H1 (cell line): Measurements from ENCODE around the gene BAIAP2. TPM values are rescaled to one million over a fixed set of nuclear protein-coding genes. Genes with fewer than 3 reads are reported as not detected.

ENCODE experiments used
- CTCF ChIA-PET: fragments of 300-600 bp; sonication (Branson Sonifier 250); formaldehyde crosslinking; loops from one replicate; lab custom pipeline; 2021; ENCODE audit not compliant: partially characterized antibody; lab: Charles Lee
- POLR2A ChIA-PET: fragments of 300-600 bp; sonication (Branson Sonifier 250); formaldehyde crosslinking; loops from one replicate; lab custom pipeline; 2021; ENCODE audit warnings: inconsistent platforms; ENCODE audit not compliant: partially characterized antibody; lab: Charles Lee
- DNase-seq, 2 experiments: peaks; one replicate each; pipeline versions ENCODE4 v3.0.0 to v3.0.0-alpha.2; 2010 to 2022; ENCODE audit warnings: low spot score in 2 of 2, low read depth in 1 of 2, mixed read lengths in 1 of 2
- FAIRE-seq: peaks from 2 replicates; lab custom pipeline; 2011; peaks lifted over from hg19 to GRCh38; lab: Jason Lieb, UNC
- H2AFZ ChIP-seq: 2 replicates; pipeline ENCODE4 v1.8.1; 2012; ENCODE audit warnings: low read length, inconsistent platforms
- H2AK5ac ChIP-seq: 2 replicates; pipeline ENCODE4 v1.6.1; 2013; ENCODE audit warnings: low read depth, low read length
- H2BK120ac ChIP-seq: replicated peaks from 2 replicates; pipeline ENCODE3; 2013; ENCODE audit warnings: low read depth, low read length, inconsistent platforms
- H2BK12ac ChIP-seq: 2 replicates; pipeline ENCODE4 v1.6.1; 2013; ENCODE audit warnings: low read depth, low read length
- H2BK15ac ChIP-seq: 2 replicates; pipeline ENCODE4 v1.6.1; 2013; ENCODE audit warnings: low read length
- H2BK20ac ChIP-seq: 2 replicates; pipeline ENCODE4 v1.6.1; 2013; ENCODE audit warnings: low read length
- H2BK5ac ChIP-seq: 2 replicates; pipeline ENCODE4 v1.6.1; 2013; ENCODE audit warnings: low read depth, low read length
- H3K14ac ChIP-seq: 2 replicates; pipeline ENCODE4 v1.6.1; 2013; ENCODE audit warnings: inconsistent platforms; ENCODE audit not compliant: insufficient read length
- H3K18ac ChIP-seq: 2 replicates; pipeline ENCODE4 v1.6.1; 2013; ENCODE audit warnings: low read length; ENCODE audit errors: extremely low read depth
- H3K23ac ChIP-seq: 2 replicates; pipeline ENCODE4 v1.6.1; 2013; ENCODE audit warnings: inconsistent platforms; ENCODE audit not compliant: insufficient read length
- H3K23me2 ChIP-seq: 2 replicates; pipeline ENCODE4 v1.6.1; 2013; ENCODE audit warnings: low read depth, low read length
- H3K27ac ChIP-seq: 2 replicates; pipeline ENCODE4 v1.6.1; 2011; ENCODE audit warnings: low read depth, low read length, inconsistent platforms
- H3K27me3 ChIP-seq, 4 experiments: replicated peaks in 1 of 4; 1 replicate in 1 of 4; 2 replicates in 3 of 4; pipeline versions ENCODE4 v1.6.1 to v1.8.1; 2011 to 2013; ENCODE audit warnings: low read length in 3 of 4, mild to moderate bottlenecking in 3 of 4, inconsistent platforms in 2 of 4, mixed read lengths in 2 of 4, moderate library complexity in 1 of 4; ENCODE audit not compliant: control insufficient read depth in 3 of 4, insufficient read depth in 3 of 4; ENCODE audit errors: extremely low read depth in 1 of 4
- H3K36me3 ChIP-seq, 4 experiments: 2 replicates each; pipeline versions ENCODE4 v1.6.1 to v1.8.1; 2011 to 2013; ENCODE audit warnings: mild to moderate bottlenecking in 4 of 4, low read length in 3 of 4, moderate library complexity in 2 of 4, control low read depth in 1 of 4, inconsistent platforms in 1 of 4; ENCODE audit not compliant: insufficient read depth in 4 of 4, control insufficient read depth in 2 of 4
- H3K4ac ChIP-seq: replicated peaks from 2 replicates; pipeline ENCODE3; 2013; ENCODE audit warnings: low read length, low read depth, mixed read lengths, inconsistent platforms; ENCODE audit not compliant: insufficient read length
- H3K4me1 ChIP-seq, 4 experiments: replicated peaks in 1 of 4; 1 replicate in 1 of 4; 2 replicates in 3 of 4; pipeline versions ENCODE4 v1.6.1 to v1.8.1; 2011 to 2013; ENCODE audit warnings: low read length in 3 of 4, inconsistent platforms in 2 of 4, mixed read lengths in 1 of 4; ENCODE audit not compliant: insufficient read depth in 4 of 4, control insufficient read depth in 3 of 4
- H3K4me2 ChIP-seq, 2 experiments: 2 replicates each; pipeline versions ENCODE4 v1.6.1 to v1.8.1; 2011 to 2013; ENCODE audit warnings: low read depth in 2 of 2, low read length in 2 of 2, control low read depth in 1 of 2, inconsistent platforms in 1 of 2, mild to moderate bottlenecking in 1 of 2; ENCODE audit not compliant: insufficient read depth in 1 of 2
- H3K4me3 ChIP-seq, 4 experiments: fragments of 200-600, 300-600 bp in 1 of 4; sonication (generic), shearing (Covaris generic), sonication (Bioruptor Twin) in 1 of 4; 2 replicates each; pipeline versions ENCODE4 v1.5.1 to v1.8.1; 2011 to 2016; ENCODE audit warnings: low read length in 4 of 4, low read depth in 3 of 4, control low read depth in 2 of 4, inconsistent platforms in 2 of 4, mild to moderate bottlenecking in 2 of 4, mixed read lengths in 1 of 4, moderate library complexity in 1 of 4; ENCODE audit not compliant: insufficient read depth in 2 of 4; ENCODE audit errors: extremely low read depth in 1 of 4
- H3K56ac ChIP-seq: replicated peaks from 2 replicates; pipeline ENCODE3; 2013; ENCODE audit warnings: low read depth, mild to moderate bottlenecking, mixed read lengths, low read length, inconsistent platforms; ENCODE audit not compliant: insufficient read length
- H3K79me1 ChIP-seq: 2 replicates; pipeline ENCODE4 v1.6.1; 2013; ENCODE audit warnings: low read depth, low read length, control low read depth
- H3K79me2 ChIP-seq, 2 experiments: 2 replicates each; pipeline versions ENCODE4 v1.6.1 to v1.8.1; 2012 to 2013; ENCODE audit warnings: low read length in 2 of 2, mild to moderate bottlenecking in 2 of 2, inconsistent platforms in 1 of 2; ENCODE audit not compliant: insufficient read depth in 2 of 2, control insufficient read depth in 1 of 2
- H3K9ac ChIP-seq, 4 experiments: replicated peaks in 1 of 4; 1 replicate in 1 of 4; 2 replicates in 3 of 4; pipeline versions ENCODE4 v1.6.1 to v1.8.1; 2011 to 2013; ENCODE audit warnings: low read depth in 3 of 4, low read length in 3 of 4, control low read depth in 2 of 4, mild to moderate bottlenecking in 2 of 4, moderate library complexity in 2 of 4, inconsistent platforms in 1 of 4; ENCODE audit errors: extremely low read depth in 1 of 4
- H3K9me3 ChIP-seq, 2 experiments: 2 replicates each; pipeline versions ENCODE4 v1.6.1 to v1.8.1; 2012 to 2013; ENCODE audit warnings: mild to moderate bottlenecking in 2 of 2, moderate library complexity in 2 of 2, control low read depth in 1 of 2, inconsistent platforms in 1 of 2, low read depth in 1 of 2, low read length in 1 of 2, mixed read lengths in 1 of 2; ENCODE audit not compliant: insufficient read depth in 2 of 2
- H4K20me1 ChIP-seq, 2 experiments: replicated peaks in 1 of 2; 2 replicates each; pipeline versions ENCODE3 to v1.8.1; 2011 to 2013; ENCODE audit warnings: inconsistent platforms in 2 of 2, low read length in 2 of 2, mild to moderate bottlenecking in 1 of 2; ENCODE audit not compliant: insufficient read depth in 2 of 2, control insufficient read depth in 1 of 2
- H4K5ac ChIP-seq: 2 replicates; pipeline ENCODE4 v1.6.1; 2013; ENCODE audit warnings: low read length, low read depth, mixed read lengths, inconsistent platforms; ENCODE audit not compliant: insufficient read length
- H4K8ac ChIP-seq: 2 replicates; pipeline ENCODE4 v1.8.0; 2013; ENCODE audit warnings: mild to moderate bottlenecking, moderate library complexity, low read length, inconsistent platforms; ENCODE audit not compliant: insufficient read depth; ENCODE audit errors: extremely low read depth
- H4K91ac ChIP-seq: replicated peaks from 2 replicates; pipeline ENCODE3; 2013; ENCODE audit warnings: low read length, mixed read lengths, inconsistent platforms; ENCODE audit not compliant: insufficient read length
- CBX8 ChIP-seq: fragments of 300-800, 300-1000 bp; sonication (generic); IDR thresholded peaks from 2 replicates; pipeline ENCODE4 v1.7.1; 2016; ENCODE audit warnings: low read depth, low read length, borderline replicate concordance
- CTCF ChIP-seq, 3 experiments: IDR thresholded peaks; 1 replicate in 2 of 3; 2 replicates in 1 of 3; pipeline versions ENCODE4 v1.5.1 to v1.6.1; 2011; ENCODE audit warnings: low read length in 3 of 3, mild to moderate bottlenecking in 3 of 3, inconsistent platforms in 2 of 3, low read depth in 1 of 3, moderate library complexity in 1 of 3; ENCODE audit not compliant: insufficient read depth in 1 of 3; ENCODE audit errors: control extremely low read depth in 1 of 3
- GABPA ChIP-seq: IDR thresholded peaks from 2 replicates; pipeline ENCODE4 v1.6.1; 2011; ENCODE audit warnings: mild to moderate bottlenecking, low read length, moderate library complexity, borderline replicate concordance; ENCODE audit not compliant: insufficient read depth
- HDAC6 ChIP-seq: IDR thresholded peaks from one replicate; pipeline ENCODE4 v1.7.1; 2012; ENCODE audit warnings: low read depth, mild to moderate bottlenecking, inconsistent platforms, low read length, moderate library complexity
- KDM5A ChIP-seq: fragments of 200-600 bp; IDR thresholded peaks from 2 replicates; pipeline ENCODE4 v1.7.1; 2012; ENCODE audit warnings: mild to moderate bottlenecking, low read length, inconsistent platforms, mixed read lengths
- RAD21 ChIP-seq, 2 experiments: IDR thresholded peaks in 1 of 2; conservative IDR thresholded peaks in 1 of 2; 2 replicates each; pipeline ENCODE4 v1.6.1; 2011; ENCODE audit warnings: low read depth in 2 of 2, low read length in 2 of 2, improper control_type of control experiment in 1 of 2, inconsistent platforms in 1 of 2, mild to moderate bottlenecking in 1 of 2, moderate library complexity in 1 of 2
- WGBS, 2 experiments: shearing (Covaris generic) in 1 of 2; methylation state at CpG; one replicate each; pipeline versions ENCODE4 v1.1.6 to v1.1.7; 2013 to 2015; ENCODE audit warnings: low lambda C conversion rate in 2 of 2, mixed read lengths in 2 of 2, inconsistent platforms in 1 of 2, low coverage in 1 of 2, missing lambda C conversion rate in 1 of 2; ENCODE audit not compliant: insufficient replicate concordance in 2 of 2, insufficient coverage in 1 of 2, insufficient read length in 1 of 2; ENCODE audit errors: extremely low coverage in 1 of 2, missing lambda C conversion rate in 1 of 2; 5-methylcytosine and 5-hydroxymethylcytosine counted together
- polyA plus RNA-seq, 7 experiments: library from polyadenylated mRNA; depleted of rRNA in 3 of 7; stranded (reverse) in 5 of 7; unstranded in 2 of 7; fragments of >200 nt in 5 of 7; fragments of 200-250 nt in 2 of 7; gene quantifications; 1 replicate in 5 of 7; 2 replicates in 1 of 7; 4 replicates in 1 of 7; pipeline versions ENCODE4 v1.2.1 to v1.2.3, GENCODE V29; 2011 to 2013; ENCODE audit warnings: missing spikeins in 2 of 7, mixed read lengths in 2 of 7
- total RNA-seq: library from RNA; stranded (reverse); fragmentation: NEBNext Ultra II Directional; extraction: Animal tissue kit (Norgen Biotek cat#: 25700); gene quantifications from 2 replicates; pipeline ENCODE4 v1.2.1, GENCODE V29; 2021

The BAIAP2 gene
- total and polyA plus RNA-seq, 2 of the 8 experiments (the other 6 are each of a cell fraction or from before 2014, with no cell fraction given): 10.0 to 22.8 TPM

DNA sequence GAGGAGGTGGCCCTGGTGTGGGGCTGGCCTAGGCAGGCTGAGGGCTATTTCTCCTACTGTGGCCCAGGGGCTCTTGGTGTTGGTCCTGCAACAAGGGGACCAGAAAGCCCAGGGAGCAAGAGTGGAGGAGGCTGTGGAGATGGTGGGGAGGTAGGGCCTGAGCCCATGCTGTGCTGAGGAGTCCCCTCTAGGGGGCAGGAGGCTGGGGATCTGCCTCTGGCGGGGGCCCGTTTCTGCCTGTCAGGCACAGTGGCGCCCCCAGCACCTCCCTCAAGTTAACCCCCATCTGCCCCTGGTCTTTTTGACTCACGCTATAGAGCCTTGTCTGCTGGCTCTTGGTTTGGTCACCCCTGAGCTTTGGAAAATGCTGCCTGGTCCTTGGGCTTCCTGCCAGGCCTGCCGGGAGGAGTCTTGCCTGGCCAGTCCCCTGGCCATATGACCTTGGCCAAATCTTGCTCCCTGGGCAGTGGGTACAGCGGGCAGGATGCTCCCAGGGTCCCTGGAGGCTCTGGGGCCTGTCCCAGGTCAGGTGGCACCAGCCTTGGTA lies 5.9 kb downstream of the BAIAP2 start:
- H3K4ac ChIP-seq: no peak overlapping the region
- H3K79me2 ChIP-seq: peaks cover 0 to 46% of the 10 kb centered on the region in 2 experiments; a peak in 2 of 4 replicates
- no peak overlapping the region for H2BK120ac ChIP-seq
- CTCF ChIA-PET: interaction anchor here (0.6 to 15.3 kb wide), 18 partner anchors 8 to 56 kb away, joined by 3 to 103 read pairs (median 5); no protein-coding TSS in a partner anchor
- H3K79me1 ChIP-seq: peaks cover 16% of the 10 kb centered on the region
- H3K14ac ChIP-seq: no peak overlapping the region
- no peaks in the 10 kb centered on the region for H3K36me3 ChIP-seq
- H4K91ac ChIP-seq: no peak overlapping the region
- no peak overlapping the region for H3K4me3 ChIP-seq
- H2AK5ac ChIP-seq: no peak overlapping the region
- peaks cover 0 to 17% (median 6%) of the 10 kb centered on the region in 4 experiments; a peak in 6 of 7 replicates for H3K4me1 ChIP-seq
- no peak overlapping the region for H2BK12ac ChIP-seq
- no peak for TF ChIP-seq CBX8
- no peak for TF ChIP-seq KDM5A
- no peak for TF ChIP-seq HDAC6
- peak; percentile 42 to 44; a peak in 2 of 4 replicates for TF ChIP-seq RAD21 (IDR thresholded peaks at IDR 0.05 in 1 of 2, conservative IDR thresholded peaks at IDR 0.05 in 1 of 2; ENCODE audit: low read depth in 2 of 2, low read length in 2 of 2)
- TF ChIP-seq GABPA: peak; percentile 74; the same call in 1 of the 2 replicates
- peak; percentile 73 to 91 (median 75) for TF ChIP-seq CTCF (IDR thresholded peaks at IDR 0.05; ENCODE audit: control extremely low read depth in 1 of 3, insufficient read depth in 1 of 3, low read depth in 1 of 3, low read length in 3 of 3)
- WGBS, 2 experiments: 65% methylated on average over 6 of the region's 6 CpGs; no CpG with 5 or more reads in 1 of the 2 experiments
- H3K27ac ChIP-seq: no peak overlapping the region
- H2BK15ac ChIP-seq: no peak overlapping the region
- peaks cover 7 to 36% of the 10 kb centered on the region in 2 experiments for H4K20me1 ChIP-seq
- H3K18ac ChIP-seq: no peak overlapping the region
- H3K9me3 ChIP-seq: no peaks in the 10 kb centered on the region
- DNase-seq: peak in 1 of 2 experiments; percentile 78
- no peak for FAIRE-seq
- H3K4me2 ChIP-seq: no peak overlapping the region
- H4K8ac ChIP-seq: no peak overlapping the region
- no peak overlapping the region for H3K23ac ChIP-seq
- peaks cover 0 to 6% (median 0%) of the 10 kb centered on the region in 4 experiments; a peak in 3 of 7 replicates for H3K27me3 ChIP-seq
- peaks cover under 1% of the 10 kb centered on the region; the same call in 1 of the 2 replicates for H3K23me2 ChIP-seq
- POLR2A ChIA-PET: interaction anchor here (0.6 to 1.5 kb wide), 3 partner anchors 10 to 335 kb away, joined by 3 to 4 read pairs (median 3); no protein-coding TSS in a partner anchor
- H3K56ac ChIP-seq: no peak overlapping the region
- H2BK5ac ChIP-seq: no peak overlapping the region
- no peak overlapping the region for H3K9ac ChIP-seq
- H4K5ac ChIP-seq: no peak overlapping the region
- H2AFZ ChIP-seq: no peak overlapping the region
- H2BK20ac ChIP-seq: no peak overlapping the region
